Liver (tissue), 9 donors: ENCODE results near the gene SLC44A2. TPM values are rescaled to one million over a fixed set of nuclear protein-coding genes. Genes with fewer than 3 reads are reported as not detected.

Experiments
- DNase-seq: peaks from one replicate; pipeline ENCODE4 v3.0.0-alpha.2; 2017; ENCODE audit warnings: low spot score
- H3K27ac ChIP-seq, 2 donors: one replicate each; pipeline ENCODE4 v1.7.0; 2013; ENCODE audit warnings: inconsistent platforms in 2 of 2, low read length in 2 of 2, control low read depth in 1 of 2, low read depth in 1 of 2, mild to moderate bottlenecking in 1 of 2
- H3K27me3 ChIP-seq, 4 donors: one replicate each; pipeline versions ENCODE4 v1.6.1 to v1.7.0; 2013; ENCODE audit warnings: low read length in 3 of 4, inconsistent platforms in 1 of 4, mild to moderate bottlenecking in 1 of 4, moderate library complexity in 1 of 4; ENCODE audit not compliant: control insufficient read depth in 4 of 4, insufficient read depth in 4 of 4
- H3K36me3 ChIP-seq, 4 donors: one replicate each; pipeline versions ENCODE4 v1.6.1 to v1.7.0; 2013; ENCODE audit warnings: low read length in 3 of 4, mild to moderate bottlenecking in 3 of 4, low read depth in 1 of 4, moderate library complexity in 1 of 4; ENCODE audit not compliant: control insufficient read depth in 4 of 4, insufficient read depth in 3 of 4
- H3K4me1 ChIP-seq, 4 donors: one replicate each; pipeline versions ENCODE4 v1.6.1 to v1.7.0; 2013; ENCODE audit warnings: low read length in 3 of 4, mild to moderate bottlenecking in 3 of 4, moderate library complexity in 1 of 4; ENCODE audit not compliant: control insufficient read depth in 4 of 4, insufficient read depth in 4 of 4
- H3K4me3 ChIP-seq, 3 donors: one replicate each; pipeline versions ENCODE4 v1.6.1 to v1.7.0; 2013; ENCODE audit warnings: low read length in 3 of 3, control low read depth in 1 of 3, low read depth in 1 of 3, mild to moderate bottlenecking in 1 of 3
- H3K9ac ChIP-seq, 2 donors: one replicate each; pipeline ENCODE4 v1.7.0; 2013; ENCODE audit warnings: low read length in 2 of 2, mild to moderate bottlenecking in 2 of 2, moderate library complexity in 2 of 2, control low read depth in 1 of 2, low read depth in 1 of 2
- H3K9me3 ChIP-seq, 4 donors: one replicate each; pipeline versions ENCODE4 v1.6.1 to v1.7.0; 2013; ENCODE audit warnings: low read length in 3 of 4; ENCODE audit not compliant: control insufficient read depth in 4 of 4
- EGR1 ChIP-seq, 2 donors: IDR thresholded peaks; 2 replicates each; pipeline ENCODE4 v1.6.1; 2016 to 2018; ENCODE audit warnings: antibody characterized with exemption in 2 of 2, low read depth in 2 of 2
- FOXA1 ChIP-seq: IDR thresholded peaks from 2 replicates; pipeline ENCODE4 v1.6.1; 2016; ENCODE audit warnings: antibody characterized with exemption
- GABPA ChIP-seq, 2 donors: IDR thresholded peaks in 1 of 2; conservative IDR thresholded peaks in 1 of 2; 2 replicates each; pipeline ENCODE4 v1.6.1; 2016; ENCODE audit warnings: antibody characterized with exemption in 2 of 2, mild to moderate bottlenecking in 1 of 2, moderate library complexity in 1 of 2
- NR2F2 ChIP-seq: IDR thresholded peaks from 2 replicates; pipeline ENCODE4 v1.6.1; 2016; ENCODE audit warnings: antibody characterized with exemption
- RAD21 ChIP-seq, 2 donors: IDR thresholded peaks; 2 replicates each; pipeline ENCODE4 v1.6.1; 2016; ENCODE audit warnings: antibody characterized with exemption in 2 of 2, mild to moderate bottlenecking in 2 of 2
- RXRA ChIP-seq, 2 donors: IDR thresholded peaks; 2 replicates each; pipeline ENCODE4 v1.6.1; 2017 to 2018; ENCODE audit warnings: antibody characterized with exemption in 2 of 2, mild to moderate bottlenecking in 1 of 2
- SP1 ChIP-seq: IDR thresholded peaks from 2 replicates; pipeline ENCODE4 v1.6.1; 2018; ENCODE audit warnings: antibody characterized with exemption, mild to moderate bottlenecking
- WGBS: extraction: QIAGEN DNeasy Blood & Tissue Kit; methylation state at CpG from one replicate; pipeline ENCODE4 v1.1.7; 2013; 5-methylcytosine and 5-hydroxymethylcytosine counted together
- polyA plus RNA-seq, 2 donors: library from polyadenylated mRNA; stranded (reverse) in 1 of 2; unstranded in 1 of 2; fragments of 200-250 nt in 1 of 2; fragments of >200 nt in 1 of 2; fragmentation: Nextera tagmentation in 1 of 2; extraction: Ambion mirVana in 1 of 2; gene quantifications; one replicate each; pipeline versions ENCODE4 v1.2.1 to v1.2.3, GENCODE V29; 2013 to 2015
- total RNA-seq, 2 donors: library from RNA; depleted of rRNA; stranded (reverse); fragments of >200 nt; gene quantifications; one replicate each; pipeline ENCODE4 v1.2.3, GENCODE V29; 2014
- TF ChIP-seq, protein P1 (sequence below): IDR thresholded peaks from 2 replicates; pipeline ENCODE4 v1.6.1; 2016; ENCODE audit warnings: antibody characterized with exemption
- TF ChIP-seq, protein P2 (sequence below): IDR thresholded peaks from 2 replicates; pipeline ENCODE4 v1.6.1; 2016; ENCODE audit warnings: antibody characterized with exemption
- TF ChIP-seq, protein P3 (sequence below): IDR thresholded peaks from 2 replicates; pipeline ENCODE4 v1.6.1; 2016; ENCODE audit warnings: antibody characterized with exemption, mild to moderate bottlenecking
- TF ChIP-seq, protein P4 (sequence below): fragments of 150-350 bp; IDR thresholded peaks from 2 replicates; pipeline ENCODE4 v1.5.1; 2017; ENCODE audit warnings: improper control_type of control experiment, low read depth, low read length; ENCODE audit not compliant: missing input control
- TF ChIP-seq, protein P5 (sequence below): IDR thresholded peaks from 2 replicates; pipeline ENCODE4 v1.6.1; 2016; ENCODE audit warnings: antibody characterized with exemption
- donor health status: healthy.
- donor health status: healthy.
- donor health status: healthy.
- donor health status: healthy.
- donor health status: healthy.

Gene SLC44A2
- total and polyA plus RNA-seq, 4 donors: 12.0 to 21.6 (median 13.4) TPM

DNA sequence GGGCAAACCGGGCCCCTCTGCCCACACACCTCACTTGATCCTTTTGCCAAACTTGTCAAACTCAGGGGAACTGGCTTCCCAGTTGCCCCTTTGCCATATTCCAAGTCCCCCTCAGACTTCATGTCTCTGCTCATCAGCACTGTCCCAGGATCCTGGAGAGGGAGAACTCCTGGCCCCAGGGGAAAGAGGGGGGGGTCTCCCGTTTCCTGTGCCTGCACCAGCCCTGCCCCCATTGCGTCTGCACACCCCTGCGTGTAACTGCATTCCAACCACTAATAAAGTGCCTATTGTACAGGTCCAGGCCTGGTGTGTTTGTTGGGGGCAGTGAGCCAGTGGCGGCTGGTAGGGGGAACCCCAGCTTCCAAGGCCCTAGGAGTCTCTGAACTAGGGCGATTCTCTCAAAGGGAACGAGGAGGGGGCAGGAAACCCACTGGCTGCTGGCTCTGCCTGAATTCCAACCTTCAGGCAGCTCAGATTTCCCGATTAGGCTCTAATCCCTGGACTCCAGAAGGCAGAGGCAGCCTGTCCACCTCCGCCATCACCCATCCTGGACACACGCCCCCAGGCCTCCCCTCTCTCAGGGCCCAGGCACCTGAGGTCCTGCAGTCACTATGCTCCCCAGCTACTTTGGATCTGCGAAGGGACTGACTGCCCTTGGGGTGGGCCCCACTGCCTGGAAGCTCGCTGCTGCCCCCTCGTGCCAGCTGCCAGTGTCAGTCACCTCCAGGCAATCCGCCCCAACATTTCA is 19.1 kb downstream of the SLC44A2 start:
- DNase-seq: peak; percentile 90
- Histone ChIP-seq H3K4me3 (no peak overlapping the region), H3K9me3 (no peaks in the 10 kb centered on the region), H3K27me3 (no peaks in the 10 kb centered on the region), H3K27ac (no peak overlapping the region), H3K36me3 (peaks cover 0 to 2% (median 0%) of the 10 kb centered on the region in 4 donors), H3K4me1 (peaks cover 0 to 10% (median 0%) of the 10 kb centered on the region in 4 donors), H3K9ac (no peak overlapping the region)
- WGBS: 23% methylated on average over 14 of the region's 14 CpGs
- TF ChIP-seq, protein P1, sequence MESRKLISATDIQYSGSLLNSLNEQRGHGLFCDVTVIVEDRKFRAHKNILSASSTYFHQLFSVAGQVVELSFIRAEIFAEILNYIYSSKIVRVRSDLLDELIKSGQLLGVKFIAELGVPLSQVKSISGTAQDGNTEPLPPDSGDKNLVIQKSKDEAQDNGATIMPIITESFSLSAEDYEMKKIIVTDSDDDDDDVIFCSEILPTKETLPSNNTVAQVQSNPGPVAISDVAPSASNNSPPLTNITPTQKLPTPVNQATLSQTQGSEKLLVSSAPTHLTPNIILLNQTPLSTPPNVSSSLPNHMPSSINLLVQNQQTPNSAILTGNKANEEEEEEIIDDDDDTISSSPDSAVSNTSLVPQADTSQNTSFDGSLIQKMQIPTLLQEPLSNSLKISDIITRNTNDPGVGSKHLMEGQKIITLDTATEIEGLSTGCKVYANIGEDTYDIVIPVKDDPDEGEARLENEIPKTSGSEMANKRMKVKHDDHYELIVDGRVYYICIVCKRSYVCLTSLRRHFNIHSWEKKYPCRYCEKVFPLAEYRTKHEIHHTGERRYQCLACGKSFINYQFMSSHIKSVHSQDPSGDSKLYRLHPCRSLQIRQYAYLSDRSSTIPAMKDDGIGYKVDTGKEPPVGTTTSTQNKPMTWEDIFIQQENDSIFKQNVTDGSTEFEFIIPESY: no peak
- peak in 1 of 2 donors; percentile 28 for TF ChIP-seq RXRA (IDR thresholded peaks at IDR 0.05)
- TF ChIP-seq, protein P2, sequence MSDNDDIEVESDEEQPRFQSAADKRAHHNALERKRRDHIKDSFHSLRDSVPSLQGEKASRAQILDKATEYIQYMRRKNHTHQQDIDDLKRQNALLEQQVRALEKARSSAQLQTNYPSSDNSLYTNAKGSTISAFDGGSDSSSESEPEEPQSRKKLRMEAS: no peak
- no peak for TF ChIP-seq NR2F2
- no peak for TF ChIP-seq SP1
- TF ChIP-seq, protein P3, sequence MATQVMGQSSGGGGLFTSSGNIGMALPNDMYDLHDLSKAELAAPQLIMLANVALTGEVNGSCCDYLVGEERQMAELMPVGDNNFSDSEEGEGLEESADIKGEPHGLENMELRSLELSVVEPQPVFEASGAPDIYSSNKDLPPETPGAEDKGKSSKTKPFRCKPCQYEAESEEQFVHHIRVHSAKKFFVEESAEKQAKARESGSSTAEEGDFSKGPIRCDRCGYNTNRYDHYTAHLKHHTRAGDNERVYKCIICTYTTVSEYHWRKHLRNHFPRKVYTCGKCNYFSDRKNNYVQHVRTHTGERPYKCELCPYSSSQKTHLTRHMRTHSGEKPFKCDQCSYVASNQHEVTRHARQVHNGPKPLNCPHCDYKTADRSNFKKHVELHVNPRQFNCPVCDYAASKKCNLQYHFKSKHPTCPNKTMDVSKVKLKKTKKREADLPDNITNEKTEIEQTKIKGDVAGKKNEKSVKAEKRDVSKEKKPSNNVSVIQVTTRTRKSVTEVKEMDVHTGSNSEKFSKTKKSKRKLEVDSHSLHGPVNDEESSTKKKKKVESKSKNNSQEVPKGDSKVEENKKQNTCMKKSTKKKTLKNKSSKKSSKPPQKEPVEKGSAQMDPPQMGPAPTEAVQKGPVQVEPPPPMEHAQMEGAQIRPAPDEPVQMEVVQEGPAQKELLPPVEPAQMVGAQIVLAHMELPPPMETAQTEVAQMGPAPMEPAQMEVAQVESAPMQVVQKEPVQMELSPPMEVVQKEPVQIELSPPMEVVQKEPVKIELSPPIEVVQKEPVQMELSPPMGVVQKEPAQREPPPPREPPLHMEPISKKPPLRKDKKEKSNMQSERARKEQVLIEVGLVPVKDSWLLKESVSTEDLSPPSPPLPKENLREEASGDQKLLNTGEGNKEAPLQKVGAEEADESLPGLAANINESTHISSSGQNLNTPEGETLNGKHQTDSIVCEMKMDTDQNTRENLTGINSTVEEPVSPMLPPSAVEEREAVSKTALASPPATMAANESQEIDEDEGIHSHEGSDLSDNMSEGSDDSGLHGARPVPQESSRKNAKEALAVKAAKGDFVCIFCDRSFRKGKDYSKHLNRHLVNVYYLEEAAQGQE: no peak
- TF ChIP-seq FOXA1: no peak
- TF ChIP-seq, protein P4, sequence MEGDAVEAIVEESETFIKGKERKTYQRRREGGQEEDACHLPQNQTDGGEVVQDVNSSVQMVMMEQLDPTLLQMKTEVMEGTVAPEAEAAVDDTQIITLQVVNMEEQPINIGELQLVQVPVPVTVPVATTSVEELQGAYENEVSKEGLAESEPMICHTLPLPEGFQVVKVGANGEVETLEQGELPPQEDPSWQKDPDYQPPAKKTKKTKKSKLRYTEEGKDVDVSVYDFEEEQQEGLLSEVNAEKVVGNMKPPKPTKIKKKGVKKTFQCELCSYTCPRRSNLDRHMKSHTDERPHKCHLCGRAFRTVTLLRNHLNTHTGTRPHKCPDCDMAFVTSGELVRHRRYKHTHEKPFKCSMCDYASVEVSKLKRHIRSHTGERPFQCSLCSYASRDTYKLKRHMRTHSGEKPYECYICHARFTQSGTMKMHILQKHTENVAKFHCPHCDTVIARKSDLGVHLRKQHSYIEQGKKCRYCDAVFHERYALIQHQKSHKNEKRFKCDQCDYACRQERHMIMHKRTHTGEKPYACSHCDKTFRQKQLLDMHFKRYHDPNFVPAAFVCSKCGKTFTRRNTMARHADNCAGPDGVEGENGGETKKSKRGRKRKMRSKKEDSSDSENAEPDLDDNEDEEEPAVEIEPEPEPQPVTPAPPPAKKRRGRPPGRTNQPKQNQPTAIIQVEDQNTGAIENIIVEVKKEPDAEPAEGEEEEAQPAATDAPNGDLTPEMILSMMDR: peak; percentile 91
- TF ChIP-seq GABPA (IDR thresholded peaks at IDR 0.05 in 1 of 2, conservative IDR thresholded peaks at IDR 0.05 in 1 of 2): no peak
- no peak for TF ChIP-seq EGR1 (IDR thresholded peaks at IDR 0.05; ENCODE audit: low read depth in 2 of 2)
- TF ChIP-seq, protein P5, sequence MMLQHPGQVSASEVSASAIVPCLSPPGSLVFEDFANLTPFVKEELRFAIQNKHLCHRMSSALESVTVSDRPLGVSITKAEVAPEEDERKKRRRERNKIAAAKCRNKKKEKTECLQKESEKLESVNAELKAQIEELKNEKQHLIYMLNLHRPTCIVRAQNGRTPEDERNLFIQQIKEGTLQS: no peak
- peak; percentile 91 for TF ChIP-seq RAD21 (IDR thresholded peaks at IDR 0.05)
